Thoracic aorta (tissue), 2 donors: Measurements from ENCODE around the gene PLA2G6. TPM values are rescaled to one million over a fixed set of nuclear protein-coding genes. Genes with fewer than 3 reads are reported as not detected.

ENCODE experiments used
- ATAC-seq: fragments of 150-250 bp; one replicate; pipeline ENCODE4 v1.8.0; 2017; ENCODE audit warnings: low read depth; ENCODE audit not compliant: insufficient number of reproducible peaks, low FRiP score
- DNase-seq: peaks from one replicate; pipeline ENCODE4 v3.0.0-alpha.2; 2020; ENCODE audit warnings: low spot score
- H3K27ac ChIP-seq, 2 donors: fragments of 200-600 bp; sonication (generic); 1 replicate in 1 of 2; 2 replicates in 1 of 2; pipeline ENCODE4 v1.5.1; 2016; ENCODE audit warnings: mild to moderate bottlenecking in 2 of 2, moderate library complexity in 2 of 2
- H3K27me3 ChIP-seq: fragments of 200-600 bp; sonication (generic); replicated peaks from 2 replicates; pipeline ENCODE4 v1.6.0; 2016; ENCODE audit warnings: mild to moderate bottlenecking; ENCODE audit not compliant: insufficient read depth
- H3K36me3 ChIP-seq: fragments of 200-600 bp; sonication (generic); one replicate; pipeline ENCODE4 v1.5.1; 2016
- H3K4me1 ChIP-seq, 2 donors: fragments of 200-600 bp; sonication (generic); 1 replicate in 1 of 2; 2 replicates in 1 of 2; pipeline versions ENCODE4 v1.5.1 to v1.6.0; 2016; ENCODE audit warnings: low read depth in 2 of 2, mild to moderate bottlenecking in 1 of 2; ENCODE audit not compliant: control insufficient read depth in 1 of 2
- H3K4me3 ChIP-seq: fragments of 200-600 bp; sonication (generic); 2 replicates; pipeline ENCODE4 v1.5.1; 2016; ENCODE audit warnings: mild to moderate bottlenecking
- H3K9me3 ChIP-seq: fragments of 200-600 bp; sonication (generic); 2 replicates; pipeline ENCODE4 v1.5.1; 2016
- total RNA-seq, 2 donors: library from RNA; depleted of rRNA; stranded (reverse); fragments of >200 nt; gene quantifications; one replicate each; pipeline versions ENCODE4 v1.1.0 to v1.2.3, GENCODE V29; 2016
- TF ChIP-seq, protein P1 (sequence below): fragments of 200-600 bp; sonication (generic); IDR thresholded peaks from one replicate; pipeline ENCODE4 v1.5.1; 2019; ENCODE audit warnings: antibody characterized with exemption

The PLA2G6 gene
- total RNA-seq, 2 donors from 2014 or later: 27.4 to 50.4 TPM

- peaks cover 0 to 34% of the 10 kb centered on the region in 2 donors for H3K4me1 ChIP-seq
- H3K4me3 ChIP-seq: no peak overlapping the region
- H3K9me3 ChIP-seq: no peaks in the 10 kb centered on the region
- ATAC-seq: no peak
- no peaks in the 10 kb centered on the region for H3K27me3 ChIP-seq
- no peak overlapping the region for H3K27ac ChIP-seq
- TF ChIP-seq, protein P1, sequence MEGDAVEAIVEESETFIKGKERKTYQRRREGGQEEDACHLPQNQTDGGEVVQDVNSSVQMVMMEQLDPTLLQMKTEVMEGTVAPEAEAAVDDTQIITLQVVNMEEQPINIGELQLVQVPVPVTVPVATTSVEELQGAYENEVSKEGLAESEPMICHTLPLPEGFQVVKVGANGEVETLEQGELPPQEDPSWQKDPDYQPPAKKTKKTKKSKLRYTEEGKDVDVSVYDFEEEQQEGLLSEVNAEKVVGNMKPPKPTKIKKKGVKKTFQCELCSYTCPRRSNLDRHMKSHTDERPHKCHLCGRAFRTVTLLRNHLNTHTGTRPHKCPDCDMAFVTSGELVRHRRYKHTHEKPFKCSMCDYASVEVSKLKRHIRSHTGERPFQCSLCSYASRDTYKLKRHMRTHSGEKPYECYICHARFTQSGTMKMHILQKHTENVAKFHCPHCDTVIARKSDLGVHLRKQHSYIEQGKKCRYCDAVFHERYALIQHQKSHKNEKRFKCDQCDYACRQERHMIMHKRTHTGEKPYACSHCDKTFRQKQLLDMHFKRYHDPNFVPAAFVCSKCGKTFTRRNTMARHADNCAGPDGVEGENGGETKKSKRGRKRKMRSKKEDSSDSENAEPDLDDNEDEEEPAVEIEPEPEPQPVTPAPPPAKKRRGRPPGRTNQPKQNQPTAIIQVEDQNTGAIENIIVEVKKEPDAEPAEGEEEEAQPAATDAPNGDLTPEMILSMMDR: no peak
- DNase-seq: no peak
- no peaks in the 10 kb centered on the region for H3K36me3 ChIP-seq
Observed at GRCh38 chr22:38111925-38112355, 69.7 kb downstream of the PLA2G6 start.

- TF ChIP-seq, protein P1: no peak
- DNase-seq (no peak), ATAC-seq (no peak)
- no peak overlapping the region for H3K4me3 ChIP-seq
- no peaks in the 10 kb centered on the region for H3K9me3 ChIP-seq
- peaks cover 0 to 34% of the 10 kb centered on the region in 2 donors for H3K4me1 ChIP-seq
- H3K27ac ChIP-seq: no peak overlapping the region
- no peaks in the 10 kb centered on the region for H3K36me3 ChIP-seq
- no peaks in the 10 kb centered on the region for H3K27me3 ChIP-seq
Observed at GRCh38 chr22:38110863-38111852, 70.5 kb downstream of the PLA2G6 start.

DNA sequence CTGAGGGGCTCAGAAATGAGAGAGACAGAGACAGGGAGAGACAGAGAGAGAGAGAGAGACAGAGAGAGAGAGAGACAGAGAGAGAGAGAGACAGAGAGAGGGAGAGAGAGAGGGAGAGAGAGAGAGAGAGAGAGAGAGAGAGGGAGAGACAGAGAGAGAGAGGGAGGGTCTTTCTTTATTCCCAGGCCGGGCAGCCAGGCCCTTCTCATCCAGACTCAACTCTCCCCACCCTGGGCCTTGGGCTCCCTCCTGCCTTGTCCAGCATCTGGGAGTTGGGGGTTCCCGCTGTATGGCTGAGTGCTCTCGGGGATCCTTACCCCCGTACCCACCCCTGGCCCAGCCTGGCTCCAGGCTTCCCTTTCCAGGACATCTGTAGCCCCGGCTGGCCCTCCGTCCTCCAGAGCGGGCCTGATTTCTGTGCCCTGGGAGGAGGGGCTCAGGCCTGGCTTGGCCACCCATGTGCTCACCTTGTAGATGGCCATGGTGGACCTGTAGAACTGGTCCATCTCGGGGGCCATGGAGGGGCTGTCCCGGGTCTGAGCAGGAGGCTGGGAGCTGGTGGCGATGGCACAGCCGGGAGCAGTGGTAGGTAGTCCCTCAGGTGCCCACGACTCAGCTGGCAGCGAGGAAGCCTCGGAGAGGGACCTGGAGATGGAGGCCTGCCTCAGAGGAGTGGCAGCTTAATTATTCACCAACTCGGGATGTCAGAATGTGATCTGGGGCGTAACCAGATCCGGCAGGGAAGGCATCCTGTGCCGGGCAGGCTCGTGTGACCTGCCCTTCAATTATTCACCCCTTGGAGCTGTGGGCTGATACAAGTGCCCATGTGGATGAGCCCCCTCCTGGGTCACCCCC, 71.4 kb downstream of the PLA2G6 start, which contains the start of gene BAIAP2L2:
TSS of gene BAIAP2L2 (minus strand) at position 677 of the 855 bp plus-strand sequence. CDS start at position 518, 159 bp downstream.
- TF ChIP-seq, protein P1: no peak
- no peaks in the 10 kb centered on the region for H3K36me3 ChIP-seq
- no peak within 1 kb of the TSS for H3K4me3 ChIP-seq
- H3K9me3 ChIP-seq: no peaks in the 10 kb centered on the region
- DNase-seq (no peak), ATAC-seq (no peak)
- H3K27me3 ChIP-seq: no peaks in the 10 kb centered on the region
- peaks cover 0 to 34% of the 10 kb centered on the region in 2 donors for H3K4me1 ChIP-seq
- no peak within 1 kb of the TSS for H3K27ac ChIP-seq

DNA sequence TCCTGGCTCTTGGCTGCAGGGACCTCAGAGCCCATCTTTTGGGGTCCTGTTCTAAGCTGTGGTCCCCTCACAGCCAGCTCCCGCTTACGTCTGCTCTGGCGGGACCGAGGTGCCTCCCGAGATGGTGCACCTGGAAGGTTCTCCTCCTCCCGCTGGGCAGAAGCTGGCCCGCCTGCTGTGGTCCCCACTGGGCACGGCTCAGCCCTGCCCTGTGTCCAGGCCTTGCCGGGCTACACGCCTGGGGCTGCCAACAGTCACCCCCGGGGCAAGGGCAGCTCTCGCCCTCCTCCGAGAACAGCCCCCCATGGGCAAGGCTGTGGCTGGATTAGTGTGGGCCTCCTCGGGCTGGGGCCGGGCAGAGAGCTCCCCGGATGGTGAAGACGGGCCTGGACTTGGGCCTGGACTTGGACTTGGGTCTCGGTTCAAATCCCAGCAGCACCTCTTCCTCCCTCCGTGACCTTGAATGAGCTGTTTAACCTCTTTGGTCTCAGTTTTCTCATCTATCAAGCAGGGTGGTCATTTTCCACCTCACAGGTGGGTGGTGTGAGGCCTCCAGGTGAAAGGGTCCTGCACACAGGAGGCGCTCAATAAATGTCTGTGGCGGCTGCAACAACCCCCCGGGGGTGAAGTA, 72.1 kb downstream of the PLA2G6 start:
- no peaks in the 10 kb centered on the region for H3K9me3 ChIP-seq
- ATAC-seq: no peak
- H3K27ac ChIP-seq: no peak overlapping the region
- no peaks in the 10 kb centered on the region for H3K36me3 ChIP-seq
- H3K4me3 ChIP-seq: no peak overlapping the region
- H3K4me1 ChIP-seq: peaks cover 0 to 28% of the 10 kb centered on the region in 2 donors
- TF ChIP-seq, protein P1: no peak
- DNase-seq: no peak
- H3K27me3 ChIP-seq: no peaks in the 10 kb centered on the region
